ENCODE results near the gene CREG1.

CREG1 gene

GRCh38 chr1:167502719-167503462 lies 50.7 kb downstream of the CREG1 start:
- DNase-seq: no peak

GRCh38 chr1:167502192-167502551 lies 51.4 kb downstream of the CREG1 start:
- DNase-seq: no peak

- DNase-seq: no peak
Measured at GRCh38 chr1:167501515-167502191, 51.9 kb downstream of the CREG1 start.

DNA sequence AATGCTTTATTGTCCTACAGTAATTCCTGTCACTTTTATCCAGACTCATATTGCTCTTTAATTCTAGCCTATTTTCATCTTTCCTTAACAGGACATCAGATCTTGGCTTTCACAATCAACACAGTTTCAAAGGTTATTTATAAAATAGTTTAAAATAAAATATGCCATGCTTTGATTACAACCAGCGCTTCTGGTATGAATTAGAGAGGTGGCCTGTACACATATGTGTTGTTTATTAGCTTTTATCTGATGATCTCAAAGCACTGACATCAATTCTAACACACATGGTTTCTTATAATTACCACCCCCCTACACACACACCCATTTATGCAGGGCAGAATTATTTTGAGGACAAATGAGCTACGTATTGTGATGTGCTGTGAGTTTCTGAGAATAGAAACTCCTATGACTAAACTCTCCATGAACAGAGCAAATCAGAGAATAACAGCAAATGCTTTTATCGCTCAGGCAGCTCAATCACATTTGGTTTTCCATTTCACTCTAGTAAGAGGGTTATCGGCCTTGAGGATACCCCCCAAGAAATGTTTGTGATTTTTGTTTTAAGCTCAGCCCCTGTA lies 53.2 kb downstream of the CREG1 start:
- DNase-seq: no peak

DNA sequence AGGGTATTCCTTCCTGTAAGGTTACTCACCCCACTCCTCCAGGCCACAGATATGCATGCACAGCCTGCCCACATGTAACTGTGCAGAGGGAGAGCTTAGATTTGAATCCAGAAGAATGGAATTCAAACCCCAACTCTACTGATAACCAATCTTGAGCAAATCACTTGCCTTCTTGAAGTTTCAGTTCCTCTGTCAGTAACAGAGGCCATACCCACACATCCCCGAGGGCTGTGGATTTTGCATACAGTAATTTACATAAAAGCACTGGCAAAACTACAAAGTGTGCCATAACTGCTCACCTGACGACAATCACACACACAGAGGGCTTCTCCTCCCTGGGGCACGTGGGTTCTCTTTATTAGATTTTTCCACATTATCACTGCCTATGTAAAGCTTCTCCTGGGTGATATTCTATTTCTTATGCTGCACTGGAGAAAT lies 53.9 kb downstream of the CREG1 start:
- DNase-seq: peak; percentile 26

- no peak for DNase-seq
Measured at GRCh38 chr1:167499106-167499505, 54.5 kb downstream of the CREG1 start.

DNA sequence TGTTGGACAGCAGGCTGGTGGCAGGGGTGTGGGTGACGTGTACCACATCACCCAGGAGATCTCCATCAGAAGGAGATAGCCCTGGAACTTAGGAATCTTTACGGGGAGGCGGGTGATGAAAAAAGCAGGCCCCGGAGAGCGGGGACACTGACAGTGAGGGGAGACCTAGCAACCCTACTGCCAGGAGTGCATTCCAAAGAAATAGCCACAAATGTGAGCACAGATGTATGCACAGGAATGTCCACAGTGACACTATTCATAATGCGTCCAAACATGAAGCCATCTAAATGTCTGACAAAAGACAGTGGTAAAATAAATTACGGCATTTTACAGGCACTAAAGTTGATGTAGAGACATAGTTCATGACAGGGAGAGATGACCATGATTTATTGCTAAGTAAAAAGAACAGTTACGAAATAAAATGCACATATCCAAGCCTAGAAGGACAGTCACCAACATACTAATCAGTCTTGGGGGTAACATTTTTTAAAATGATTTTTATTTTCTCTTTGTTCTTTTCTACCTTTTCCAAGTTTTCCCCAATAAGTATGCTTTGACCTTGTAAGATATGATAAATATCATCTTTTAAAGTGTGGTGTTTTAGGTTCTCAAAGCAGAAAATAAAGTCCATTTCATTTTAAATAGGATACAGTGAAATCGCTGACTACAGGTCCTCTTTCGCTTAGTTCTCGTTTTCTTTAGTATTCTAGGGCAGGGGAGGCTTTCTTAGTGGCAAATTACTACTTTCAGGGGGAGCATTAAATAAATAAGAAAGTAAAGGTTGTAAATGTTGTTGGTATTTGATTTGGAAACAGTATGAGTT lies 56.6 kb downstream of the CREG1 start:
- DNase-seq: no peak

DNA sequence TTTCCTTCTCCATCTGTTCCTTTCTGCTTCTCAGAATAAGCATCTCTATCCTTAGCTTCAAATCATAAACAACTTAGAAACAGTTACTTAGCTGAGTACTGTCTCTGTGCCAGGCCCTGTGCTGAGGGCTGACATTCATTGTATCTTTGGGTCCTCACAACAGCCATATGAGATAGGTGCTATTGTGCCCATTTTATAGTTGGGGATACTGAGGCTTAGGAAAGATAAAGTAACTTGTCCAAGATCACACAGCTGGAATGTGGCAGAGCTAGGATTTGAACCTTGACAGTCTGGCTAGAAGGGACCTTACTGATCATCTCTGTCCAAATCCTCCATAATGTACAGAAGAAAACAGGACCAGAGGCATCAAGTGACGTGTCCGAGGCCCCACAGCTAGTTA lies 60.2 kb downstream of the CREG1 start:
- no peak for DNase-seq

DNA sequence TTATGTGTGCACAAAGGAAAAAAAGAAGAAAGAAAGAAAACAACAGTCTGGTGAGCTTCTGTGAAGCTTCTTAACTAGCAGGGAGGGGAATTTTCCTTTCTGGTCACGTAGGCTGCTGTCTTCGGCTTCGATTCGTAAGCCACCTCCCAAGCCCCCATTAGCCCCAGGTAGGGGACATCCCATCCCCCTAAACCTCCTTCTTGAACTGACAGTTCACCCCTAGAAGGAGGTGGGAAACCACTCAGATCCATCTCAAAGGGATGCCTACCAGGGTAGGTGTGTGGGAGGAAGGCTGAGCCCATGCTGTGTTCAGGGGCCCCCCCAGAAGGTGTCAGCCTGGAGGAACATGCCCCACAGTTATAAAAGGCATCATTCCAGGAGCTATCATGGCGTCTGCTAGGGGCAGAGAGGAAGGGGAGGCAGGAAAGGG lies 61.1 kb downstream of the CREG1 start:
- DNase-seq: no peak

DNA sequence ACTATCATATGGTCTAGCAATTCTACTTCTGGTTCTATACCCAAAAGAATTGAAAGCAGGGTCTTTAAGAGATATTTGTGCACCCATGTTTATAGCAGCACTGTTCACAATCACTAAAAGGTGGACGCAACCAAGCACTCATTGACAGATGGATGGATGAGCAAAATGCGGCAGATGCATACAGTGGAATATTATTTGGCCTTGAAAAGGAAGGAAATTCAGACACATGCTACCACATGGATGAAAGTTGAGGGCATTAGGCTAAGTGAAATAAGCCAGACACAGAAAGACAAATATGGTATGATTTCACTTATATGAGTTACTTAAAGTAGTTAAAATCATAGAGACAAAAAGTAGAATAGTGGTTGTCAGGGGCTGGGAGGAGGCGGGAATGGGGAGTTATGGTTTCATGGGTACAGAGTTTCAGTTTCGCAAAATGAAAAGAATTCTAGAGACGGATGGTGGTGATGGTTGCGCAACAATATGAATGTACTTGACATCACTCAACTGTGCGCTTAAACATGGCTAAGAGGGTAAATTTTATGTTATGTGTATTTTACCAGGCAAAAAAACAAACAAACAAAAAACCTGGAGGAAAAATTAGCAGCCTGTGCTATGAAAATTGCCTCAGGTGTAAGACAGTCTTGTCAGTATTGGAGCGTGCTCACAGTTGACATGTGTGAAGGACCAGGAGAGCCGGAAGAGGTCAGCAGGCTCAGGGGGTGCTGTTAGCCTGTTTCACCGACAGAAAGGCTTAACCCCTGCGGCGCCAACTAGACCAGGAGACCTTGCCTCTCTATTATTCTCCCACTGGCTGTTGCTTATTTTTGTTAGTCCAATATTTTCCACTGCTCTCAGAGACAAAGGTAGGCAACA lies 61.7 kb downstream of the CREG1 start:
- peak; percentile 20 for DNase-seq
